Calu3 (cell line): Measurements from ENCODE around the gene FAM124A. TPM values are rescaled to one million over a fixed set of nuclear protein-coding genes. Genes with fewer than 3 reads are reported as not detected.

Source experiments
- BruUV-seq: library from RNA; stranded (reverse); fragments of 400-500 nt; replicated peaks from 2 replicates; lab custom pipeline; 2021; lab: Mats Ljungman, UMichigan
- CTCF ChIA-PET: fragments of 300-600 bp; sonication (Branson Sonifier 250); formaldehyde crosslinking; loops from one replicate; lab custom pipeline; 2022; ENCODE audit warnings: antibody characterized with exemption; lab: Charles Lee
- DNase-seq: peaks from one replicate; pipeline ENCODE4 v3.0.0; 2022
- H3K27ac Mint-ChIP-seq: one replicate; pipeline ENCODE4 v1.8.0; 2022; ENCODE audit warnings: mixed read lengths; ENCODE audit not compliant: unreplicated experiment
- H3K27me3 Mint-ChIP-seq: one replicate; pipeline ENCODE4 v1.8.0; 2022; ENCODE audit warnings: mixed read lengths; ENCODE audit not compliant: unreplicated experiment
- H3K36me3 Mint-ChIP-seq: one replicate; pipeline ENCODE4 v1.8.0; 2022; ENCODE audit warnings: mild to moderate bottlenecking, moderate library complexity, mixed read lengths; ENCODE audit not compliant: insufficient read depth, unreplicated experiment
- H3K4me1 Mint-ChIP-seq: one replicate; pipeline ENCODE4 v1.8.0; 2022; ENCODE audit warnings: mild to moderate bottlenecking, low read depth, mixed read lengths; ENCODE audit not compliant: unreplicated experiment
- H3K4me3 Mint-ChIP-seq: one replicate; pipeline ENCODE4 v1.8.0; 2022; ENCODE audit warnings: mild to moderate bottlenecking, low read depth, moderate library complexity, mixed read lengths; ENCODE audit not compliant: unreplicated experiment
- H3K9me3 Mint-ChIP-seq: one replicate; pipeline ENCODE4 v1.8.0; 2022; ENCODE audit warnings: low read depth, mixed read lengths; ENCODE audit not compliant: unreplicated experiment
- intact Hi-C: fragments of 100-400 bp; cut with micrococcal nuclease; formaldehyde crosslinking; loops from one replicate; pipeline ENCODE4 v1.10.0; 2022; ENCODE audit not compliant: unreplicated experiment
- total RNA-seq: library from RNA; stranded (reverse); gene quantifications from 2 replicates; pipeline ENCODE4 v1.2.3, GENCODE V29; 2022
- TF ChIP-seq, protein P1 (sequence below): fragments of 200-600 bp; IDR thresholded peaks from one replicate; pipeline ENCODE4 v1.8.0; 2022; ENCODE audit warnings: antibody characterized with exemption; ENCODE audit not compliant: unreplicated experiment

The FAM124A gene
- total RNA-seq, 1 experiment from 2014 or later: 0.12 TPM

- H3K36me3 Mint-ChIP-seq: no peaks in the 10 kb centered on the region
- no peak overlapping the region for H3K4me3 Mint-ChIP-seq
- H3K4me1 Mint-ChIP-seq: no peaks in the 10 kb centered on the region
- TF ChIP-seq, protein P1, sequence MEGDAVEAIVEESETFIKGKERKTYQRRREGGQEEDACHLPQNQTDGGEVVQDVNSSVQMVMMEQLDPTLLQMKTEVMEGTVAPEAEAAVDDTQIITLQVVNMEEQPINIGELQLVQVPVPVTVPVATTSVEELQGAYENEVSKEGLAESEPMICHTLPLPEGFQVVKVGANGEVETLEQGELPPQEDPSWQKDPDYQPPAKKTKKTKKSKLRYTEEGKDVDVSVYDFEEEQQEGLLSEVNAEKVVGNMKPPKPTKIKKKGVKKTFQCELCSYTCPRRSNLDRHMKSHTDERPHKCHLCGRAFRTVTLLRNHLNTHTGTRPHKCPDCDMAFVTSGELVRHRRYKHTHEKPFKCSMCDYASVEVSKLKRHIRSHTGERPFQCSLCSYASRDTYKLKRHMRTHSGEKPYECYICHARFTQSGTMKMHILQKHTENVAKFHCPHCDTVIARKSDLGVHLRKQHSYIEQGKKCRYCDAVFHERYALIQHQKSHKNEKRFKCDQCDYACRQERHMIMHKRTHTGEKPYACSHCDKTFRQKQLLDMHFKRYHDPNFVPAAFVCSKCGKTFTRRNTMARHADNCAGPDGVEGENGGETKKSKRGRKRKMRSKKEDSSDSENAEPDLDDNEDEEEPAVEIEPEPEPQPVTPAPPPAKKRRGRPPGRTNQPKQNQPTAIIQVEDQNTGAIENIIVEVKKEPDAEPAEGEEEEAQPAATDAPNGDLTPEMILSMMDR: no peak
- intact Hi-C loops: no loop called here
- peaks cover 22% of the 10 kb centered on the region for H3K27me3 Mint-ChIP-seq
- CTCF ChIA-PET: no interaction called here
- no peak for DNase-seq
- no peak overlapping the region for H3K27ac Mint-ChIP-seq
- no TSS peak for BruUV-seq
- no peaks in the 10 kb centered on the region for H3K9me3 Mint-ChIP-seq
Measured at GRCh38 chr13:51229101-51229719, 7.0 kb downstream of the FAM124A start.

DNA sequence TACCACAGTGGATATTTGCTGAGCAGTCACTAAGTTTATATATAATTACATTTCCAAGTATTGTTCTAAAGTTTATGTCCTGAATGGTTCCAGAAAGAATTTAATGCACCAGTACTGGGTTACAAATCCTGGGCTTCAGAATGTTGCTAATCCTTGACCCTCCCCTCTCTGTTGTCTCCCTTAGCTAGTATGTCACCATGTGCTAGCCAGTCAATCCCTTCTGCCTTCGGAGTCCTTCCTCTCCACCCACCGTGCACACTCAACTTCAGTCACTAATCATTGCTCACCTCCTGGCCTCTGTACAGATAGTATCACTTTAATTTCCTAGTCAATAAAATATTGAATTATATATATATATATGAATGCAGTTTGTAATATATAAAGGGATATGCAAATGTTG lies 7.5 kb downstream of the FAM124A start:
- no peak for DNase-seq
- no peak overlapping the region for H3K4me3 Mint-ChIP-seq
- peaks cover 17% of the 10 kb centered on the region for H3K27me3 Mint-ChIP-seq
- TF ChIP-seq, protein P1: no peak
- CTCF ChIA-PET: no interaction called here
- no TSS peak for BruUV-seq
- intact Hi-C loops: no loop called here
- no peaks in the 10 kb centered on the region for H3K4me1 Mint-ChIP-seq
- no peak overlapping the region for H3K27ac Mint-ChIP-seq
- no peaks in the 10 kb centered on the region for H3K9me3 Mint-ChIP-seq
- H3K36me3 Mint-ChIP-seq: no peaks in the 10 kb centered on the region

DNA sequence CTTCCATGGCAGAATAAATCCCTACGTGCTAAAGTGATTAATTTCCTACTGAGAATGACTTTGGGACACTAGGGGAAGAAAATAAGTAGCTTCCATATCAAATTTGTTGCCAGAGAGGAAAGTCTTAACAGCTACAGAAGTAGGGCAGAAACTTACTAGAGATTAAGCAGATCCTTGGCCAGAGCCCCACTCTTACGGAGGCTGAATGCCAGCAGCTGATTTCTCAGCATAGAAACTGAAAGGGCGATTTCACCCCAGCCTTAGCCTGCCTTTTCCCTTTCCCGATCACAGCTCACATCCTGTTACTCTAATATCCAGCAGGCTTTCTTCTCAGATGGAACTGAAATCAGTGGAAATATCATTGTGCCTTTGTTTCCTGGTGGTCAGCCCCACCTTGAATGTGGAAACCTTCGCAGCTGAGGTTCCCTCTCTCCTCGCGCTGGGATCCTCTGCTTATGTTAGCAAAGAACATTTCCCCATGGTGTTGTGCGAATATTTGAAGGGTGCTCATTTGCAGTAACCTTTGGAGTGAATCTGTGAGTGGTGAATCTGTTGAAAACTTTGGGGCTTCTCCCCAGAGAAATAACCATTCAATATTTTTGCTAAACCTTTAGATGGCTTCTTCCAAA lies 8.4 kb downstream of the FAM124A start:
- TF ChIP-seq, protein P1: no peak
- no peak overlapping the region for H3K4me3 Mint-ChIP-seq
- peaks cover 12% of the 10 kb centered on the region for H3K27me3 Mint-ChIP-seq
- CTCF ChIA-PET: no interaction called here
- no peak for DNase-seq
- intact Hi-C loops: no loop called here
- H3K9me3 Mint-ChIP-seq: no peaks in the 10 kb centered on the region
- no TSS peak for BruUV-seq
- H3K27ac Mint-ChIP-seq: no peak overlapping the region
- no peaks in the 10 kb centered on the region for H3K36me3 Mint-ChIP-seq
- no peaks in the 10 kb centered on the region for H3K4me1 Mint-ChIP-seq

DNA sequence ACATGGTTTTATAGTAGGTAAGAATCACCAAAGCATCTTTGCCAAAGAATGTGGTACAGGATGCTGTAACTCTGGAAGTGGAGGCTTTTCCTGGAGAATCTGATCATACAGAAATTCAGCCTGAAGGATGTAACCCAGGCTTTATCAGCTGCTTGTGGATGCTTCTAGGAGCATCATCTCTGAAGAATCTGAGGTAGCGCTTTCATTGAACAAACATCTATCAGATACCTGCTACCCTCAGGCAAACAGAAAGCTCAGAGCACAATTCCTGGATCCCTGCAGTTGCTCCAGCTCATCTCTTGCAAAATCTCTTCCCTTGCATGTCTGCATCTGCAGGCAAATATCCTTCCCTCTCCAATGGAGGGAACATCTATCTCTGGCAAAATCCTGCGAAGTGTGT lies 9.3 kb downstream of the FAM124A start:
- no peaks in the 10 kb centered on the region for H3K4me1 Mint-ChIP-seq

More for the DNA sequence above, 9.3 kb downstream of the FAM124A start:
- no peak for DNase-seq
- no TSS peak for BruUV-seq
- TF ChIP-seq, protein P1: no peak
- Mint-ChIP-seq H3K4me3 (no peak overlapping the region), H3K36me3 (no peaks in the 10 kb centered on the region), H3K27me3 (peaks cover 12% of the 10 kb centered on the region), H3K27ac (no peak overlapping the region), H3K9me3 (no peaks in the 10 kb centered on the region)
- CTCF ChIA-PET: no interaction called here
- intact Hi-C loops: no loop called here
